ENCODE data around the gene HNRNPU.
"Not testable (repeated sequence)": the region's sequence is repeated elsewhere in the genome, so short reads cannot be mapped to it uniquely, and the experiment has no call there.

DNA sequence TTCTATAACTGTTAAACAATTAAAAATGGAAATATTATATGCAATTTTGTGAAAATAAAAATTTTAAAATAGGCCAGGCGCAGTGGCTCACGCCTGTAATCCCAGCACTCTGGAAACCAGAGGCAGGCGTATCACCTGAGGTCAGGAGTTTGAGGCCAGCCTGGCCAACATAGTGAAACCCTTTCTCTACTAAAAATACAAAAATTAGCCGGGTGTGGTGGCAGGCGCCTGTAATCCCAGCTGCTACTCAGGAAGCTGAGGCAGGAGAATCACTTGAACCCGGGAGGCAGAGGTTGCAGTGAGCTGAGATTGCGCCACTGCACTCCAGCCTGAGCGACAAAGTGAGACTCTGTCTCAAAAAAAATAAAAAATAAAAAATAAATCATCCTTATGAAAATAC lies 31.1 kb downstream of the HNRNPU start:
- TF ChIP-seq, protein P1, sequence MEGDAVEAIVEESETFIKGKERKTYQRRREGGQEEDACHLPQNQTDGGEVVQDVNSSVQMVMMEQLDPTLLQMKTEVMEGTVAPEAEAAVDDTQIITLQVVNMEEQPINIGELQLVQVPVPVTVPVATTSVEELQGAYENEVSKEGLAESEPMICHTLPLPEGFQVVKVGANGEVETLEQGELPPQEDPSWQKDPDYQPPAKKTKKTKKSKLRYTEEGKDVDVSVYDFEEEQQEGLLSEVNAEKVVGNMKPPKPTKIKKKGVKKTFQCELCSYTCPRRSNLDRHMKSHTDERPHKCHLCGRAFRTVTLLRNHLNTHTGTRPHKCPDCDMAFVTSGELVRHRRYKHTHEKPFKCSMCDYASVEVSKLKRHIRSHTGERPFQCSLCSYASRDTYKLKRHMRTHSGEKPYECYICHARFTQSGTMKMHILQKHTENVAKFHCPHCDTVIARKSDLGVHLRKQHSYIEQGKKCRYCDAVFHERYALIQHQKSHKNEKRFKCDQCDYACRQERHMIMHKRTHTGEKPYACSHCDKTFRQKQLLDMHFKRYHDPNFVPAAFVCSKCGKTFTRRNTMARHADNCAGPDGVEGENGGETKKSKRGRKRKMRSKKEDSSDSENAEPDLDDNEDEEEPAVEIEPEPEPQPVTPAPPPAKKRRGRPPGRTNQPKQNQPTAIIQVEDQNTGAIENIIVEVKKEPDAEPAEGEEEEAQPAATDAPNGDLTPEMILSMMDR (conservative IDR thresholded peaks at IDR 0.05; ENCODE audit: low read depth, low read length), result not testable (repeated sequence)
- TF ChIP-seq EZH2 (IDR thresholded peaks at IDR 0.05; ENCODE audit: borderline replicate concordance, low read depth, low read length, poor library complexity, severe bottlenecking), result not testable (repeated sequence)

All from A673 (cell line).